Breast epithelium (tissue), 4 donors: ENCODE measurements around the gene GNLY. TPM values are rescaled to one million over a fixed set of nuclear protein-coding genes. Genes with fewer than 3 reads are reported as not detected.

ENCODE experiments used
- DNase-seq, 2 donors: peaks; one replicate each; pipeline ENCODE4 v3.0.0-alpha.2; 2019; ENCODE audit warnings: low spot score in 2 of 2
- H3K27ac ChIP-seq, 2 donors: fragments of 200-600 bp; sonication (generic) in 1 of 2; one replicate each; pipeline ENCODE4 v1.5.1; 2016 to 2019; ENCODE audit warnings: mild to moderate bottlenecking in 1 of 2
- H3K27me3 ChIP-seq, 2 donors: fragments of 200-600 bp; sonication (generic) in 1 of 2; one replicate each; pipeline versions ENCODE4 v1.5.1 to v1.6.0; 2017 to 2019; ENCODE audit warnings: control low read depth in 1 of 2, mild to moderate bottlenecking in 1 of 2
- H3K36me3 ChIP-seq: fragments of 200-600 bp; one replicate; pipeline ENCODE4 v1.5.1; 2019
- H3K4me1 ChIP-seq, 2 donors: fragments of 200-600 bp; sonication (generic); one replicate each; pipeline ENCODE4 v1.5.1; 2016 to 2019; ENCODE audit warnings: control low read depth in 1 of 2
- H3K4me3 ChIP-seq, 3 donors: fragments of 200-600 bp; sonication (generic); 1 replicate in 2 of 3; 2 replicates in 1 of 3; pipeline ENCODE4 v1.5.1; 2016 to 2019; ENCODE audit warnings: mild to moderate bottlenecking in 3 of 3, moderate library complexity in 2 of 3
- H3K9me3 ChIP-seq, 2 donors: fragments of 200-600 bp; sonication (generic) in 1 of 2; one replicate each; pipeline ENCODE4 v1.5.1; 2016 to 2019; ENCODE audit warnings: control low read depth in 1 of 2
- CTCF ChIP-seq, 3 donors: fragments of 450-650 bp; IDR thresholded peaks; one replicate each; pipeline ENCODE4 v1.5.1; 2016 to 2017; ENCODE audit warnings: antibody characterized with exemption in 3 of 3, mild to moderate bottlenecking in 3 of 3, moderate library complexity in 3 of 3
- POLR2A ChIP-seq: fragments of 450-650 bp; IDR thresholded peaks from one replicate; pipeline ENCODE4 v1.6.1; 2016; ENCODE audit warnings: antibody characterized with exemption, mild to moderate bottlenecking, moderate library complexity
- POLR2AphosphoS5 ChIP-seq, 3 donors: sonication (generic); formaldehyde crosslinking; IDR thresholded peaks; one replicate each; pipeline ENCODE4 v1.6.1; 2017; ENCODE audit warnings: antibody characterized with exemption in 3 of 3
- intact Hi-C: fragments of 100-400 bp; cut with DNase I; formaldehyde crosslinking; loops from one replicate; pipeline ENCODE4 v1.15.1; 2023; ENCODE audit warnings: low total_unique reads
- total RNA-seq, 3 donors: library from RNA; depleted of rRNA; stranded (reverse); fragments of >200 nt; gene quantifications; one replicate each; pipeline ENCODE4 v1.1.0, GENCODE V29; 2016

Gene GNLY
- total RNA-seq, 3 donors from 2014 or later = 2.0 to 2.6 (median 2.1) TPM

- H3K4me1 ChIP-seq = no peaks in the 10 kb centered on the region
- H3K36me3 ChIP-seq = peaks cover 14% of the 10 kb centered on the region
- H3K27ac ChIP-seq = no peak overlapping the region
- no peak overlapping the region for H3K4me3 ChIP-seq
- intact Hi-C loops = no loop called here
- no peaks in the 10 kb centered on the region for H3K27me3 ChIP-seq
- DNase-seq = no peak
- TF ChIP-seq CTCF (IDR thresholded peaks at IDR 0.05) (no peak), POLR2A (no peak), POLR2AphosphoS5 (IDR thresholded peaks at IDR 0.05) (no peak)
- H3K9me3 ChIP-seq = no peaks in the 10 kb centered on the region
Observed at GRCh38 chr2:85649201-85650190, 44.7 kb upstream of the GNLY start.

- Histone ChIP-seq H3K36me3 (peaks cover 14% of the 10 kb centered on the region), H3K27ac (no peak overlapping the region), H3K27me3 (no peaks in the 10 kb centered on the region), H3K4me1 (no peaks in the 10 kb centered on the region), H3K4me3 (no peak overlapping the region), H3K9me3 (no peaks in the 10 kb centered on the region)
- intact Hi-C loops = no loop called here
- DNase-seq = no peak
- TF ChIP-seq POLR2A (no peak), CTCF (IDR thresholded peaks at IDR 0.05) (no peak), POLR2AphosphoS5 (IDR thresholded peaks at IDR 0.05) (no peak)
Observed at GRCh38 chr2:85650456-85650855, 43.7 kb upstream of the GNLY start.

GRCh38 chr2:85651097-85651496 is 43.1 kb upstream of the GNLY start:
- Histone ChIP-seq H3K27me3 (no peaks in the 10 kb centered on the region), H3K4me3 (no peak overlapping the region), H3K4me1 (no peaks in the 10 kb centered on the region), H3K36me3 (peaks cover 7% of the 10 kb centered on the region), H3K27ac (no peak overlapping the region), H3K9me3 (no peaks in the 10 kb centered on the region)
- intact Hi-C loops = no loop called here
- no peak for DNase-seq
- TF ChIP-seq POLR2AphosphoS5 (IDR thresholded peaks at IDR 0.05) (no peak), POLR2A (no peak), CTCF (IDR thresholded peaks at IDR 0.05) (no peak)

GRCh38 chr2:85652056-85652455 is 42.1 kb upstream of the GNLY start:
- Histone ChIP-seq H3K36me3 (peaks cover 4% of the 10 kb centered on the region), H3K4me3 (no peak overlapping the region), H3K27ac (no peak overlapping the region), H3K27me3 (no peaks in the 10 kb centered on the region), H3K4me1 (no peaks in the 10 kb centered on the region), H3K9me3 (no peaks in the 10 kb centered on the region)
- no peak for TF ChIP-seq CTCF (IDR thresholded peaks at IDR 0.05)
- no peak for DNase-seq
- intact Hi-C loops = no loop called here

- DNase-seq = no peak
- no peaks in the 10 kb centered on the region for H3K36me3 ChIP-seq
- H3K27me3 ChIP-seq = no peaks in the 10 kb centered on the region
- no peak overlapping the region for H3K27ac ChIP-seq
- H3K4me3 ChIP-seq = no peak overlapping the region
- intact Hi-C loops = no loop called here
- H3K9me3 ChIP-seq = no peaks in the 10 kb centered on the region
- TF ChIP-seq POLR2AphosphoS5 (IDR thresholded peaks at IDR 0.05) (no peak), POLR2A (no peak), CTCF (IDR thresholded peaks at IDR 0.05) (no peak)
- no peaks in the 10 kb centered on the region for H3K4me1 ChIP-seq
Observed at GRCh38 chr2:85653996-85654395, 40.2 kb upstream of the GNLY start.
